ENCODE measurements around the gene RRP1B. TPM values are rescaled to one million over a fixed set of nuclear protein-coding genes. Genes with fewer than 3 reads are reported as not detected.

The RRP1B gene
- total and polyA plus RNA-seq, 2 donors (not counting 1 experiment from before 2014, with no cell fraction given): 6.0 to 22.4 TPM

GRCh38 chr21:43739621-43740435 lies 80.5 kb downstream of the RRP1B start:
- H3K4me1 Mint-ChIP-seq: peaks cover 5% of the 10 kb centered on the region
- intact Hi-C loops (cut with micrococcal nuclease): no loop called here
- no peaks in the 10 kb centered on the region for H3K9me3 Mint-ChIP-seq (ENCODE audit: insufficient read depth)
- H3K27ac ChIP-seq (ENCODE audit: low read length in 2 of 2): no peak overlapping the region
- H2AFZ ChIP-seq (ENCODE audit: insufficient read depth, low read depth, low read length, poor library complexity, severe bottlenecking): no peak overlapping the region
- ATAC-seq (ENCODE audit: low read depth) (no peak), DNase-seq (no peak)
- no peaks in the 10 kb centered on the region for H3K79me2 ChIP-seq (ENCODE audit: control insufficient read depth, insufficient read depth, low read length)
- no peak overlapping the region for H3K27ac Mint-ChIP-seq
- 94% methylated on average over 17 of the region's 25 CpGs for WGBS (ENCODE audit: insufficient coverage)
- no peaks in the 10 kb centered on the region for H3K4me1 ChIP-seq (ENCODE audit: control insufficient read depth in 2 of 2, insufficient read depth in 2 of 2, low read length in 2 of 2)
- H4K20me1 ChIP-seq (ENCODE audit: control insufficient read depth, insufficient read depth, low read length, poor library complexity, severe bottlenecking): peaks cover 43% of the 10 kb centered on the region
- peaks cover 0 to 5% (median 0%) of the 10 kb centered on the region in 3 donors for H3K9me3 ChIP-seq (ENCODE audit: control extremely low read depth in 1 of 3, control insufficient read depth in 2 of 3, insufficient read depth in 1 of 3, low read length in 2 of 3)
- H3K27me3 ChIP-seq (replicated peaks in 1 of 4; ENCODE audit: control extremely low read depth in 1 of 4, control insufficient read depth in 3 of 4, insufficient read depth in 4 of 4, low read length in 3 of 4): no peaks in the 10 kb centered on the region
- H3K4me2 ChIP-seq (replicated peaks; ENCODE audit: low read depth, low read length, poor library complexity, severe bottlenecking): no peak overlapping the region
- TF ChIP-seq EZH2 (IDR thresholded peaks at IDR 0.05; ENCODE audit: borderline replicate concordance, insufficient read depth, low read depth, low read length, poor library complexity, severe bottlenecking) (no peak), CTCF (IDR thresholded peaks at IDR 0.05) (no peak)
- CTCF ChIA-PET: no interaction called here
- H3K27me3 Mint-ChIP-seq: no peaks in the 10 kb centered on the region
- POLR2A ChIA-PET: interaction anchor here (1.5 kb wide), 1 partner anchor 11 kb away, joined by 4 read pairs; no protein-coding TSS in a partner anchor
- H3K4me3 Mint-ChIP-seq: no peak overlapping the region
- H3K4me3 ChIP-seq (ENCODE audit: control extremely low read depth in 1 of 5, extremely low read depth in 1 of 5, insufficient read depth in 1 of 5, low read depth in 2 of 5, low read length in 4 of 5): no peak overlapping the region
- no peak overlapping the region for H3K9ac ChIP-seq (ENCODE audit: low read length)
- peaks cover 1 to 10% of the 10 kb centered on the region in 2 experiments for H3K36me3 ChIP-seq (replicated peaks in 1 of 2; ENCODE audit: control extremely low read depth in 1 of 2, control insufficient read depth in 1 of 2, extremely low read depth in 1 of 2, insufficient read depth in 2 of 2, low read length in 1 of 2)

- H3K27ac Mint-ChIP-seq: no peak overlapping the region
- H2AFZ ChIP-seq (ENCODE audit: insufficient read depth, low read depth, low read length, poor library complexity, severe bottlenecking): no peak overlapping the region
- H3K4me1 ChIP-seq (ENCODE audit: control insufficient read depth in 2 of 2, insufficient read depth in 2 of 2, low read length in 2 of 2): no peaks in the 10 kb centered on the region
- DNase-seq (peak; percentile 66), ATAC-seq (ENCODE audit: low read depth) (no peak)
- ChIA-PET POLR2A (no interaction called here), CTCF (no interaction called here)
- no peak for TF ChIP-seq CTCF (IDR thresholded peaks at IDR 0.05)
- no peak for TF ChIP-seq EZH2 (IDR thresholded peaks at IDR 0.05; ENCODE audit: borderline replicate concordance, insufficient read depth, low read depth, low read length, poor library complexity, severe bottlenecking)
- no peak overlapping the region for H3K4me3 Mint-ChIP-seq
- H3K79me2 ChIP-seq (ENCODE audit: control insufficient read depth, insufficient read depth, low read length): no peaks in the 10 kb centered on the region
- H3K4me1 Mint-ChIP-seq: peaks cover 5% of the 10 kb centered on the region
- WGBS (ENCODE audit: insufficient coverage): 81% methylated on average over 18 of the region's 25 CpGs
- intact Hi-C loops (cut with micrococcal nuclease): no loop called here
- no peaks in the 10 kb centered on the region for H3K27me3 Mint-ChIP-seq
- H3K9me3 ChIP-seq (ENCODE audit: control extremely low read depth in 1 of 3, control insufficient read depth in 2 of 3, insufficient read depth in 1 of 3, low read length in 2 of 3): peaks cover 0 to 5% (median 0%) of the 10 kb centered on the region in 3 donors
- H3K4me2 ChIP-seq (replicated peaks; ENCODE audit: low read depth, low read length, poor library complexity, severe bottlenecking): no peak overlapping the region
- H3K27me3 ChIP-seq (replicated peaks in 1 of 4; ENCODE audit: control extremely low read depth in 1 of 4, control insufficient read depth in 3 of 4, insufficient read depth in 4 of 4, low read length in 3 of 4): no peaks in the 10 kb centered on the region
- H4K20me1 ChIP-seq (ENCODE audit: control insufficient read depth, insufficient read depth, low read length, poor library complexity, severe bottlenecking): peaks cover 37% of the 10 kb centered on the region
- no peak overlapping the region for H3K27ac ChIP-seq (ENCODE audit: low read length in 2 of 2)
- H3K9ac ChIP-seq (ENCODE audit: low read length): no peak overlapping the region
- H3K4me3 ChIP-seq (ENCODE audit: control extremely low read depth in 1 of 5, extremely low read depth in 1 of 5, insufficient read depth in 1 of 5, low read depth in 2 of 5, low read length in 4 of 5): no peak overlapping the region
- no peaks in the 10 kb centered on the region for H3K9me3 Mint-ChIP-seq (ENCODE audit: insufficient read depth)
- peaks cover 1 to 10% of the 10 kb centered on the region in 2 experiments for H3K36me3 ChIP-seq (replicated peaks in 1 of 2; ENCODE audit: control extremely low read depth in 1 of 2, control insufficient read depth in 1 of 2, extremely low read depth in 1 of 2, insufficient read depth in 2 of 2, low read length in 1 of 2)
Measured at GRCh38 chr21:43740497-43741156, 81.3 kb downstream of the RRP1B start.

Data from B cell (primary cell).